PFSK-1 (cell line): ENCODE results near the gene IQCK.

ENCODE experiments used
- FOXP2 ChIP-seq: optimal IDR thresholded peaks from 2 replicates; pipeline ENCODE3; 2011; ENCODE audit warnings: borderline replicate concordance, control low read depth, inconsistent platforms; ENCODE audit not compliant: insufficient read depth; ENCODE audit errors: extremely low read length, extremely low read depth
- POLR2AphosphoS5 ChIP-seq: IDR thresholded peaks from 2 replicates; pipeline ENCODE4 v1.6.1; 2012; ENCODE audit warnings: low read depth, mild to moderate bottlenecking, control low read depth, low read length, moderate library complexity
- SIN3A ChIP-seq: IDR thresholded peaks from 2 replicates; pipeline ENCODE4 v1.6.1; 2012; ENCODE audit warnings: mild to moderate bottlenecking, low read length, moderate library complexity, borderline replicate concordance; ENCODE audit not compliant: insufficient read depth
- TAF1 ChIP-seq: IDR thresholded peaks from 2 replicates; pipeline ENCODE4 v1.6.1; 2012; ENCODE audit warnings: low read length, control low read depth, borderline replicate concordance; ENCODE audit not compliant: insufficient read depth
- TF ChIP-seq, protein P1 (sequence below), 2 experiments: IDR thresholded peaks; 2 replicates each; pipeline versions ENCODE4 v1.6.1 to v1.8.0; 2011 to 2012; ENCODE audit warnings: low read depth in 2 of 2, low read length in 2 of 2, control low read depth in 1 of 2, inconsistent platforms in 1 of 2, mild to moderate bottlenecking in 1 of 2, moderate library complexity in 1 of 2; ENCODE audit not compliant: insufficient read depth in 1 of 2

IQCK gene

DNA sequence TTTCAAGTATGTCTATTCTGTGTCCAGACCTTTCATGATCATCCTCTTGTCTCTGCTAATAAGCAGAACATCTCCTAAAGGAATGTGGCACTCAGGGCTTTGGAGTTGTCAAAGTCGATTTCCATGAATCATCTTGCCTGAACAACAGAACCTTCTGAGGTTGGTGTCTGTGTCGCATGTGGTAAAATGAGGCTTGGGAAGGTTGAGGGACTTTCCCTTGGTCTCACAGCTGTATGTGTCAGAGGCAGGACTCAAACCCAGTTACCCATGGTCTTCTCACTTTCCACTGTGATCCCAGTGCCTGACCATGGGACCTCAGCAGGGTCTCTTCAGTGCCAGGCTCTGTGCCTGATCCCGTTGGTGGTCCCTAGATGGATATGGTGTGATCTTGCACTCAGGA lies 170.8 kb downstream of the IQCK start:
- TF ChIP-seq FOXP2 (no peak), TAF1 (no peak), SIN3A (no peak), POLR2AphosphoS5 (no peak)
- TF ChIP-seq, protein P1, sequence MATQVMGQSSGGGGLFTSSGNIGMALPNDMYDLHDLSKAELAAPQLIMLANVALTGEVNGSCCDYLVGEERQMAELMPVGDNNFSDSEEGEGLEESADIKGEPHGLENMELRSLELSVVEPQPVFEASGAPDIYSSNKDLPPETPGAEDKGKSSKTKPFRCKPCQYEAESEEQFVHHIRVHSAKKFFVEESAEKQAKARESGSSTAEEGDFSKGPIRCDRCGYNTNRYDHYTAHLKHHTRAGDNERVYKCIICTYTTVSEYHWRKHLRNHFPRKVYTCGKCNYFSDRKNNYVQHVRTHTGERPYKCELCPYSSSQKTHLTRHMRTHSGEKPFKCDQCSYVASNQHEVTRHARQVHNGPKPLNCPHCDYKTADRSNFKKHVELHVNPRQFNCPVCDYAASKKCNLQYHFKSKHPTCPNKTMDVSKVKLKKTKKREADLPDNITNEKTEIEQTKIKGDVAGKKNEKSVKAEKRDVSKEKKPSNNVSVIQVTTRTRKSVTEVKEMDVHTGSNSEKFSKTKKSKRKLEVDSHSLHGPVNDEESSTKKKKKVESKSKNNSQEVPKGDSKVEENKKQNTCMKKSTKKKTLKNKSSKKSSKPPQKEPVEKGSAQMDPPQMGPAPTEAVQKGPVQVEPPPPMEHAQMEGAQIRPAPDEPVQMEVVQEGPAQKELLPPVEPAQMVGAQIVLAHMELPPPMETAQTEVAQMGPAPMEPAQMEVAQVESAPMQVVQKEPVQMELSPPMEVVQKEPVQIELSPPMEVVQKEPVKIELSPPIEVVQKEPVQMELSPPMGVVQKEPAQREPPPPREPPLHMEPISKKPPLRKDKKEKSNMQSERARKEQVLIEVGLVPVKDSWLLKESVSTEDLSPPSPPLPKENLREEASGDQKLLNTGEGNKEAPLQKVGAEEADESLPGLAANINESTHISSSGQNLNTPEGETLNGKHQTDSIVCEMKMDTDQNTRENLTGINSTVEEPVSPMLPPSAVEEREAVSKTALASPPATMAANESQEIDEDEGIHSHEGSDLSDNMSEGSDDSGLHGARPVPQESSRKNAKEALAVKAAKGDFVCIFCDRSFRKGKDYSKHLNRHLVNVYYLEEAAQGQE (IDR thresholded peaks at IDR 0.05; ENCODE audit: insufficient read depth in 1 of 2, low read depth in 2 of 2, low read length in 2 of 2) = no peak

DNA sequence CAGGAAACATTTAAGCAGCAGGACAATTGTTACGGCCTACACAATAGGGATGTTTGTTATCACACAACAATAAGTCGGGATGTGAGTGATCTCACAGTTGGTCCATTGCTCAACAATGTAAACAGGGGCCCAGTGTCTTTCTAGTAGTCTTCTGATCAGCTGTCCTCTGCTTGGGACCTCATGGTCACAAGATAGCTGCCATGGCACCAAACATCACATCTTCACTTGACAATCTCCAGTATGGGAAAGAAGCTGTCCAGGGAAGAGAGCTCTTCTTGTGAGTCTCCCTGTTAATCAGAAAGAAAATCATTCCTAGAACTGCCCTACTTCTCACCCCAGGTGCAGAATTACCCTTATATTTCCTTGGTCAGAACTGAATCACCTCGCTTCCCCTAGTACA lies 172.8 kb downstream of the IQCK start:
- TF ChIP-seq TAF1 = no peak
- no peak for TF ChIP-seq SIN3A
- no peak for TF ChIP-seq POLR2AphosphoS5
- no peak for TF ChIP-seq FOXP2
- TF ChIP-seq, protein P1 (IDR thresholded peaks at IDR 0.05; ENCODE audit: insufficient read depth in 1 of 2, low read depth in 2 of 2, low read length in 2 of 2) = no peak

DNA sequence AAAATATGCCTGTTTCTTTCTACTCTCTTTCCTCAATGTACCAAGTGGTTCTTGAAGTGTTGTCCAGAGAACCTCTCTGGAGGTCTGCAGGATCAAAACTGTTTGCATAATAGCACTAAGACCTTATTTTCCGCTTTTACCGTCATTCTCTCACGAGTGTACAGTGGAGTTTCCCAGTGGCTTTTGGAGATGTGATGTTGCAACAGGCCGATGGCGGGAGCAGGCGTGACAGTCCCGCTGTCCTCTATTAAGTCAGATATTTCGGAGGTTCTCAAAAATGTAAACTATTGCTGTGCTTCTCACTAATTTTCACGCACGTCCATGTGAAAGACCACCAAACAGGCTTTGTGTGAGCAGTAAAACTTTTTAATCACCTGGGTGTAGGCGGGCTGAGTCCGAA lies 174.8 kb downstream of the IQCK start:
- TF ChIP-seq TAF1 (no peak), POLR2AphosphoS5 (no peak)

DNA sequence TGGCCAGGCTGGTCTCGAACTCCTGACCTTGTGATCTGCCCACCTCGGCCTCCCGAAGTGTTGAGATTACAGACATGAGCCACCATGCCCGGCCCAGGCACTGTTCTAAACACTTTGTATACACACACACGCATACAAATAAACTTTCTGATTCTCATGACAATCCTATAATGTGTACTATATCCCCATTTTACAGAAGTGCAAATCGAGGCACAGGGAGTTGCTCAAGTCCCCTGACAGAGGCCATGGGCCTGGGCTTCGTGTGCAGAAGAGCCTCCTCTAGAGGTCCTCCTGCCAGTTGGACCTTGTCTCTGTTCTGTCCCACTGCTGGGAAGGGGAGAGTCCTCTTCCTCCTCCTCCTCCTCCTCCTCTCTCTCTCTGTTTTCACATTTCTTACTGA lies 176.5 kb downstream of the IQCK start:
- TF ChIP-seq TAF1 = no peak
- TF ChIP-seq POLR2AphosphoS5 = no peak
- no peak for TF ChIP-seq SIN3A

DNA sequence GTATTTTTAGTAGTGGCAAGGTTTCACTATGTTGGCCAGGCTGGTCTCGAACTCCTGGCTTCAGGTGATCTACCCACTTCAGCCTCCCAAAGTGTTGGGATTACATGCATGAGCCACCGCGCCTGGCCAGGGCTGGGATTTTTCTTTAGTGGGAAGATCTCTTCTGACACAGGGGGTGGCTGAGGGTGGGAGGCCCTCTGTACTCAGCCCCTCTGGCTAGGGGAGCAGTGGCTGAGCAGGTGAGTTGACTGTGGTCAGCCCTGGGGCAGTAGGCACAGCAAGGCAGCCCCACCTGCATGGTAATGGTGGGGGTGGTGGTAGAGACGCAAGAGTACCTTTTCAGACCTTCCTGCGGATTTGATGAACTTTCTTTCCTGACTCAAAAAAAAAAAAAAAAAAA lies 178.9 kb downstream of the IQCK start:
- TF ChIP-seq TAF1 = no peak
- no peak for TF ChIP-seq POLR2AphosphoS5
- TF ChIP-seq, protein P1 (IDR thresholded peaks at IDR 0.05; ENCODE audit: insufficient read depth in 1 of 2, low read depth in 2 of 2, low read length in 2 of 2) = no peak
- TF ChIP-seq FOXP2 = no peak
- no peak for TF ChIP-seq SIN3A

DNA sequence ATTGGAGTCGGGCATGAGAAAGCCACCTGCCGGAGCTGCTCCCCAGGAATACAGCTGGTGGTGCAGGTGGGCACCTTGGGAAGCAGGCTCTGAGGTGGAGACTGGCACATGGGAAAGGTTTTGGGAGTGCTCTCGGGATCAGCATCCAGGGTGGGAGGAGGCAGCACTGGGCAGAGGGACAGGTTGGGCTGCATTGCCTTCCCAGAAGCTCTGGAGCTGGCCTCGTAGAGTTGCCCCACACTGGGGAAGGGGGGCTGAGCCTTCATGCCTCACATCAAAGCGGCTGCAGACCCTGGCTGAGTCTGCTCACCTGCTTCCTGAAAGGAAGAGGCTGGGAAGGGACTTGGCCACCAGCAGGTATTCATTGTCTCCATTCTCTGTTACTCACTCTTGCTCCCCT lies 180.1 kb downstream of the IQCK start:
- TF ChIP-seq, protein P1 (IDR thresholded peaks at IDR 0.05; ENCODE audit: insufficient read depth in 1 of 2, low read depth in 2 of 2, low read length in 2 of 2) = no peak
- TF ChIP-seq SIN3A (no peak), TAF1 (no peak), POLR2AphosphoS5 (no peak), FOXP2 (no peak)
